Measurements from ENCODE around the gene RCBTB2. TPM values are rescaled to one million over a fixed set of nuclear protein-coding genes. Genes with fewer than 3 reads are reported as not detected.

The RCBTB2 gene
- total RNA-seq, 1 donor from 2014 or later = 38.4 TPM

GRCh38 chr13:48514793-48515192, 18.1 kb downstream of the RCBTB2 start:
- Histone ChIP-seq H3K79me2 (ENCODE audit: low read depth) (no peaks in the 10 kb centered on the region), H2AFZ (replicated peaks) (no peak overlapping the region), H3K4me2 (no peak overlapping the region), H4K20me1 (ENCODE audit: low read depth) (no peaks in the 10 kb centered on the region), H3K36me3 (no peaks in the 10 kb centered on the region), H3K4me1 (no peaks in the 10 kb centered on the region), H3K27me3 (no peaks in the 10 kb centered on the region), H3K27ac (no peak overlapping the region), H3K4me3 (no peak overlapping the region), H3K9ac (no peak overlapping the region), H3F3A (ENCODE audit: low read depth) (no peaks in the 10 kb centered on the region), H3K9me3 (ENCODE audit: low read depth) (no peaks in the 10 kb centered on the region)
- Mint-ChIP-seq H3K4me1 (no peaks in the 10 kb centered on the region), H3K9me3 (no peaks in the 10 kb centered on the region), H3K27me3 (ENCODE audit: insufficient read depth, low read depth) (no peaks in the 10 kb centered on the region), H3K36me3 (peaks cover 3% of the 10 kb centered on the region), H3K27ac (no peak overlapping the region), H3K4me3 (no peak overlapping the region)
- no peak for TF ChIP-seq CTCF (IDR thresholded peaks at IDR 0.05)
- TF ChIP-seq EZH2phosphoT487 (IDR thresholded peaks at IDR 0.05) = no peak
- TF ChIP-seq EZH2 (IDR thresholded peaks at IDR 0.05) = no peak
- no peak for DNase-seq (ENCODE audit: low spot score)

- H3K27me3 ChIP-seq = no peaks in the 10 kb centered on the region
- DNase-seq (ENCODE audit: low spot score) = no peak
- no peaks in the 10 kb centered on the region for H3K4me1 ChIP-seq
- Mint-ChIP-seq H3K36me3 (no peaks in the 10 kb centered on the region), H3K27me3 (ENCODE audit: insufficient read depth, low read depth) (no peaks in the 10 kb centered on the region), H3K9me3 (no peaks in the 10 kb centered on the region), H3K27ac (no peak overlapping the region), H3K4me3 (no peak overlapping the region), H3K4me1 (peaks cover 4% of the 10 kb centered on the region)
- H3K9ac ChIP-seq = no peak overlapping the region
- H4K20me1 ChIP-seq (ENCODE audit: low read depth) = no peaks in the 10 kb centered on the region
- TF ChIP-seq EZH2phosphoT487 (IDR thresholded peaks at IDR 0.05) (no peak), EZH2 (IDR thresholded peaks at IDR 0.05) (no peak), CTCF (IDR thresholded peaks at IDR 0.05) (no peak)
- no peak overlapping the region for H3K27ac ChIP-seq
- no peaks in the 10 kb centered on the region for H3K79me2 ChIP-seq (ENCODE audit: low read depth)
- no peaks in the 10 kb centered on the region for H3F3A ChIP-seq (ENCODE audit: low read depth)
- H3K36me3 ChIP-seq = no peaks in the 10 kb centered on the region
- H3K9me3 ChIP-seq (ENCODE audit: low read depth) = no peaks in the 10 kb centered on the region
- no peak overlapping the region for H3K4me2 ChIP-seq
- H2AFZ ChIP-seq (replicated peaks) = no peak overlapping the region
- no peak overlapping the region for H3K4me3 ChIP-seq
Observed at GRCh38 chr13:48511621-48512230, 21.2 kb downstream of the RCBTB2 start.

DNA sequence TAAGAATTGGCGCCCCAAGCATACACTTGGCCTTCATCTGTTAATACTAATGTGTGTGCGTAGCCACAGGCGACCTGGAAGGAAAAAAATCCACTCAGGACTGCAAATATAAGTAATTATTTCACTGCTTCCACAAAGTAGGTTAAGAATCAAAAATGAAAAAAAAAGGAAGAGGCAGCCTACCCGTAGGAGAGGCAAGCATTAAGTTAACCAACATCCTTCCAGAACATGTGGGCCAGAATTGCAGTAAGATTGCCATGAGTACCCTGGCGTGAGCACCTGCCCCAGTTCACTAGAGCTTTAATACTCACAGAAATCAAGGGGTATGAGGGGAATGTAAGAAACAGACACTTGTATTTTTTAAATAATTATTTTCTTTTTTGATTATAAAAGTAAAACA, 22.2 kb downstream of the RCBTB2 start:
- Histone ChIP-seq H3K9ac (no peak overlapping the region), H2AFZ (replicated peaks) (no peak overlapping the region), H3K36me3 (no peaks in the 10 kb centered on the region), H3K27me3 (no peaks in the 10 kb centered on the region), H3K4me3 (no peak overlapping the region), H3K79me2 (ENCODE audit: low read depth) (no peaks in the 10 kb centered on the region), H3K27ac (no peak overlapping the region), H4K20me1 (ENCODE audit: low read depth) (no peaks in the 10 kb centered on the region), H3K9me3 (ENCODE audit: low read depth) (no peaks in the 10 kb centered on the region), H3K4me2 (no peak overlapping the region), H3F3A (ENCODE audit: low read depth) (no peaks in the 10 kb centered on the region), H3K4me1 (no peaks in the 10 kb centered on the region)
- H3K4me3 Mint-ChIP-seq = no peak overlapping the region
- H3K27me3 Mint-ChIP-seq (ENCODE audit: insufficient read depth, low read depth) = no peaks in the 10 kb centered on the region
- no peaks in the 10 kb centered on the region for H3K9me3 Mint-ChIP-seq
- no peak for TF ChIP-seq EZH2 (IDR thresholded peaks at IDR 0.05)
- TF ChIP-seq CTCF (IDR thresholded peaks at IDR 0.05) = no peak
- TF ChIP-seq EZH2phosphoT487 (IDR thresholded peaks at IDR 0.05) = no peak
- DNase-seq (ENCODE audit: low spot score) = no peak
- H3K27ac Mint-ChIP-seq = no peak overlapping the region
- H3K4me1 Mint-ChIP-seq = peaks cover 4% of the 10 kb centered on the region
- H3K36me3 Mint-ChIP-seq = peaks cover 5% of the 10 kb centered on the region

Data from neural progenitor cell (in vitro differentiated cells).